AG09319 (cell line): Measurements from ENCODE around the gene ARID1B.

Source experiments
- DNase-seq: peaks from one replicate; pipeline ENCODE4 v3.0.0-alpha.2; 2010; ENCODE audit warnings: low read depth; ENCODE audit errors: extremely low read depth
- TF ChIP-seq, protein P1 (sequence below): IDR thresholded peaks from 2 replicates; pipeline ENCODE4 v1.5.1; 2011; ENCODE audit warnings: low read depth, mild to moderate bottlenecking, inconsistent platforms, low read length, moderate library complexity

ARID1B gene

GRCh38 chr6:157210954-157211353, 433.8 kb downstream of the ARID1B start:
- DNase-seq, result no peak
- TF ChIP-seq, protein P1, sequence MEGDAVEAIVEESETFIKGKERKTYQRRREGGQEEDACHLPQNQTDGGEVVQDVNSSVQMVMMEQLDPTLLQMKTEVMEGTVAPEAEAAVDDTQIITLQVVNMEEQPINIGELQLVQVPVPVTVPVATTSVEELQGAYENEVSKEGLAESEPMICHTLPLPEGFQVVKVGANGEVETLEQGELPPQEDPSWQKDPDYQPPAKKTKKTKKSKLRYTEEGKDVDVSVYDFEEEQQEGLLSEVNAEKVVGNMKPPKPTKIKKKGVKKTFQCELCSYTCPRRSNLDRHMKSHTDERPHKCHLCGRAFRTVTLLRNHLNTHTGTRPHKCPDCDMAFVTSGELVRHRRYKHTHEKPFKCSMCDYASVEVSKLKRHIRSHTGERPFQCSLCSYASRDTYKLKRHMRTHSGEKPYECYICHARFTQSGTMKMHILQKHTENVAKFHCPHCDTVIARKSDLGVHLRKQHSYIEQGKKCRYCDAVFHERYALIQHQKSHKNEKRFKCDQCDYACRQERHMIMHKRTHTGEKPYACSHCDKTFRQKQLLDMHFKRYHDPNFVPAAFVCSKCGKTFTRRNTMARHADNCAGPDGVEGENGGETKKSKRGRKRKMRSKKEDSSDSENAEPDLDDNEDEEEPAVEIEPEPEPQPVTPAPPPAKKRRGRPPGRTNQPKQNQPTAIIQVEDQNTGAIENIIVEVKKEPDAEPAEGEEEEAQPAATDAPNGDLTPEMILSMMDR, result no peak

DNA sequence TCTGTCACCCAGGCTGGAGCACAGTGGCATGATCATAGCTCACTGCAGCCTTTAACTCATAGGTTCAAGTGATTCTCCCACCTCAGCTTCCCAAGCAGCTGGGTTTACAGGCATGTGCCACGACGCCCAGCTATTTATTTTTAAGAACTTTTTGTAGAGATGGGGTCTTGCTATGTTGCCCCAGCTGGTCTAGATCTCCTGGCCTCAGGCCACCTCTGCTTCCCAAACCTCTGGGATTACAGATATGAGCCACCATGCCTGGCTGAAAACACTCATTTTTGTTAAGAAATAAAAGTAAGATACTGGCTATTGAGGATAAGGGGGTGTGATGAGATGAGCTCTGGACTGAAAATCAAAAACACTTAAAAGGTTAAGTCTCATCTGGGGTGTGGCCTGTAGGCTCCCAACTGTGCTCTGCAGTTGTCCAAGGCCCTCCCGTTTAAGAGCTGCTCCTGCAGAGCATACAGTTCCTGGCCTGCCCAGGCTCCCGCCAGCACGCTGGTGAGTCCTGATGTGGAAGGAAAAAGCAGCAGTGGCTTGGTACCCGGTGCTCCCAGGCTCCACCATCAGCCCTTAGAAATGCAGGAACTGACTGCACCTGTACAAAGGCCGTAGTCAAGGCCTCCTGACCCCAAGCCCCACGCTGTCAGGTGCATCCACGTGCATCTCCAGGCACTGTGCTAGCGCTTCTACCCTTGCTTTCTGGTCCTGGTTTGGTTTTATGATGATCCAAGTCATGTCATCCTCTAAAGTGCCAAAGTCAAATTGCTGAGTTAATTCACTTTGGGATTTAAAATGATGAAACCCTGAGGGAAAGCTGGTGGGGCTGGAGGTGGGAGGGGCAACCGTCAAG, 434.7 kb downstream of the ARID1B start:
- TF ChIP-seq, protein P1, result no peak
- DNase-seq, result no peak

GRCh38 chr6:157213426-157213825, 436.2 kb downstream of the ARID1B start:
- TF ChIP-seq, protein P1, result no peak
- no peak for DNase-seq

DNA sequence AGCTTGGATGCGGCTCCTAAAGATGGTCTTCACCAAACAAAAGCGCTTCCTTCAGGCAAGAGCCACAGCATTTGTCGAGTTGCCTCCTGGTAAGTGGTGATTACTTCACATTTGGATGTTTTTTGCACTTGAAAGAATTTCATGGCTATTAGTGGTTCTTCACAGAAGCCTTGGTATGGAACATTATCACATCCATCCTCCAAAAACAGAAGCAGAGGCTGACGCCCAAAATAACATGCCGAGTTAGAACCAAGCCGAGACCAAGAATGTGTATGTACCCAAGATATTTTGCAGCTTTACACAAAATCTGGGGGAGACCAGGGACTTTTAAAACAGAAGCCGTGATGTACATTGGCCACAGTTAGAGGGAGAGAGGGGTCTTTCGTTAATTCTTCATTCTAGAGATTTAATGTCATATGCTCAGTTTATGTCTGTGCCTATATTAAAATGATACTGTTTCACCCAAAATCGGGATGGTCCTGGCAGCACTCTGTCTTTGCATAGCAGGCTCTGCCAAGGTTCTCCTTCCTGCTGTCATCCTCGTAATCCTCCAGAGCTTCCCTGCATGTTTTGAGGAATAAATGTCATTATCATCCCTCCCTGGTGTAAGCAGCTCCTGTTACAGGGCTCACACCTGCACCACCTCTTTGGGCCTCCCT, 436.9 kb downstream of the ARID1B start:
- TF ChIP-seq, protein P1, result no peak

GRCh38 chr6:157215717-157216116, 438.5 kb downstream of the ARID1B start:
- TF ChIP-seq, protein P1, result no peak
- DNase-seq, result no peak

More for the DNA sequence above, 436.9 kb downstream of the ARID1B start:
- no peak for DNase-seq

DNA sequence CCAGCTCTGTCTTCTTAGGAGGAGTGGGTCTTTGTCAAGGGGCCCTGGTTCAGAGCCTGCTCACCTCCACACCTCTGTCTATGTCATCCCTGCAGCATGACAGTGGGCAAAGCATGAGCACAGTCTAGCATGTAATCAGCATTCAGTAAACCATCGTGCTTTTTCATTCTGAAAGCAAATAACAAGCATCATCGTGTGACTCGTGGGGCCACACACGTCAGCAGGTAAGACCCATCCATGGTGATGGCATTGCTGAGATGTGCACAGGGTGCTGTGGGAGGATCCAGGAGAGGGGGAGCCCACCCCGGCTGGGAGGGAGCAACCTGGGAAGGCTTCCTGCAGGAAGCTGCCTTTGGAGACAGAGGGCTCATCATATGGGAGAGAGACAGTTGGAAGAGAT, 439.4 kb downstream of the ARID1B start:
- no peak for DNase-seq
- TF ChIP-seq, protein P1, result no peak
